Stomach (tissue), 4 donors: ENCODE data around the gene PKP2.

Experiments used
- CTCF ChIP-seq, 7 experiments: fragments of 450-650 bp in 4 of 7; fragments of 200-600 bp in 3 of 7; sonication (generic) in 3 of 7; IDR thresholded peaks; one replicate each; pipeline ENCODE4 v1.5.1; 2016 to 2019; ENCODE audit warnings: antibody characterized with exemption in 7 of 7, control low read depth in 2 of 7, mild to moderate bottlenecking in 1 of 7
- EP300 ChIP-seq: sonication (generic); formaldehyde crosslinking; IDR thresholded peaks from one replicate; pipeline ENCODE4 v1.6.1; 2017; ENCODE audit warnings: antibody characterized with exemption
- POLR2A ChIP-seq, 4 donors: fragments of 450-650 bp; IDR thresholded peaks; one replicate each; pipeline ENCODE4 v1.6.1; 2016; ENCODE audit warnings: antibody characterized with exemption in 4 of 4, control low read depth in 2 of 4, mild to moderate bottlenecking in 1 of 4, moderate library complexity in 1 of 4
- POLR2AphosphoS5 ChIP-seq, 3 donors: sonication (generic); formaldehyde crosslinking; IDR thresholded peaks; one replicate each; pipeline ENCODE4 v1.6.1; 2016; ENCODE audit warnings: antibody characterized with exemption in 3 of 3

- TF ChIP-seq EP300 = no peak
- TF ChIP-seq CTCF (IDR thresholded peaks at IDR 0.05) = no peak
- no peak for TF ChIP-seq POLR2AphosphoS5 (IDR thresholded peaks at IDR 0.05)
- no peak for TF ChIP-seq POLR2A (IDR thresholded peaks at IDR 0.05)
Measured at GRCh38 chr12:32794281-32794680, 102.3 kb downstream of the PKP2 start.
